ENCODE data around the gene ZRANB2. TPM values are rescaled to one million over a fixed set of nuclear protein-coding genes. Genes with fewer than 3 reads are reported as not detected.

ZRANB2 gene
- total and polyA plus RNA-seq, 9 of the 15 experiments (the other 6 are each of a cell fraction or from before 2014, with no cell fraction given), result 80.8 to 264 (median 157) TPM

DNA sequence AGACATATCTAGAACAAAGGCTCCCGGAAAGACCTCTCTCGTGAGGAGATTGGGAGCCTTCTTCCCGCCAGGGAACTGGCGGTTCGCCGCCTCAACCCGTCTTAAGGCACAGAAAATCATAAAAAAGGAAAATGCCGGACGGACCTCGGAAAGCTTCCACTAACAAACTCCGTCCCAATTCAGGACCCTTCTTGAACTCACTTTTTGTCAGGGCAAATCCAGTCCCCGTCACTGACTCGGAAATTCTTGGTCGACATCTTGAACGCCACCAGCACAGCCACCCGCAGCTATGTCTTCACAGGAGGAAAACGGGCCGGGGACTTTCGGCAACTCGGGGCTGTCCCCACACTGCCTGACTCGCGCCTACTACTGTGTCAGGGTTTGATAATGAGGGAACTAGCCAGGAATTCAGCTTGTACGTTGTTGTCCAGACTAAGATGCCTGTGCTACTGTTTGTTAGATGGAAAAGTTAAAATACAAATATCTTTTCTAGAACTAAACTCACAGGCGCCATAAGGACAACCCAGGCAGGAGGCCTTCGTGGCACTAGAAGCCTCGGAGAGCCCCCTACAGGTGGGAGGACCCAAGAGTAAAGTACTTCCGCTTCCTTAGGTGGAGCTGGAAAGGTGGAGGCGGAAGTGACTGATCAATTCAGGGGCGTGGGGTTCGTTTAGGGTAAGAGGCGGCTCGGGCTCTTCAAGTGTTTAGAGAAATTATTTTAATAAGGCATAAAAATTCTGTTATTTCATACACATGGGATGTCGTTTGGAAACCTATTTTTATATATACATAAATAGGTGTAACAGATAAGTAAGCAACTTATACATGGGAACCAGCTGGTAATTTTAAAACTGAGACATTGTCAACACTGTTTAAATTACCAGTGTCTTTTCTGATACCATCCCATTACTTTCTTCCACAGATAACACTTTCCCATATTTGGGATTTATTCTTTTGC lies at the start of gene ZRANB2 (continued):
- TF ChIP-seq, protein P1, sequence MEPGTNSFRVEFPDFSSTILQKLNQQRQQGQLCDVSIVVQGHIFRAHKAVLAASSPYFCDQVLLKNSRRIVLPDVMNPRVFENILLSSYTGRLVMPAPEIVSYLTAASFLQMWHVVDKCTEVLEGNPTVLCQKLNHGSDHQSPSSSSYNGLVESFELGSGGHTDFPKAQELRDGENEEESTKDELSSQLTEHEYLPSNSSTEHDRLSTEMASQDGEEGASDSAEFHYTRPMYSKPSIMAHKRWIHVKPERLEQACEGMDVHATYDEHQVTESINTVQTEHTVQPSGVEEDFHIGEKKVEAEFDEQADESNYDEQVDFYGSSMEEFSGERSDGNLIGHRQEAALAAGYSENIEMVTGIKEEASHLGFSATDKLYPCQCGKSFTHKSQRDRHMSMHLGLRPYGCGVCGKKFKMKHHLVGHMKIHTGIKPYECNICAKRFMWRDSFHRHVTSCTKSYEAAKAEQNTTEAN (CRISPR knock-in tag; IDR thresholded peaks at IDR 0.05), result 0 out of 2 replicates have a peak, but pooled peaks have one; percentile 21
- TF ChIP-seq ZNF217 (CRISPR knock-in tag; IDR thresholded peaks at IDR 0.05) (no peak), MBD2 (IDR thresholded peaks at IDR 0.05; ENCODE audit: borderline replicate concordance, low read depth) (peak; percentile 31; the same call in 1 of the 2 replicates), ETV5 (CRISPR knock-in tag; IDR thresholded peaks at IDR 0.05; ENCODE audit: low read depth) (peak; percentile 73), CSDE1 (IDR thresholded peaks at IDR 0.05) (peak in 1 of 2 experiments; percentile 64; a peak in 2 of 4 replicates), NR4A1 (CRISPR knock-in tag; IDR thresholded peaks at IDR 0.05) (no peak), NR4A1 (tag; IDR thresholded peaks at IDR 0.05) (no peak), GATAD2A (IDR thresholded peaks at IDR 0.05) (no peak), CC2D1A (IDR thresholded peaks at IDR 0.05) (peak; percentile 93), DIDO1 (tag; IDR thresholded peaks at IDR 0.05; ENCODE audit: low read depth) (peak; percentile 69; the same call in 1 of the 2 replicates), STAT5A (IDR thresholded peaks at IDR 0.05; ENCODE audit: borderline replicate concordance, low read length) (no peak; the same call in 1 of the 2 replicates), POLR2AphosphoS2 (IDR thresholded peaks at IDR 0.05; ENCODE audit: low read length) (peak; percentile 81; the same call in 1 of the 2 replicates), RFX7 (CRISPR knock-in tag; IDR thresholded peaks at IDR 0.05) (no peak)
- TF ChIP-seq, protein P2, sequence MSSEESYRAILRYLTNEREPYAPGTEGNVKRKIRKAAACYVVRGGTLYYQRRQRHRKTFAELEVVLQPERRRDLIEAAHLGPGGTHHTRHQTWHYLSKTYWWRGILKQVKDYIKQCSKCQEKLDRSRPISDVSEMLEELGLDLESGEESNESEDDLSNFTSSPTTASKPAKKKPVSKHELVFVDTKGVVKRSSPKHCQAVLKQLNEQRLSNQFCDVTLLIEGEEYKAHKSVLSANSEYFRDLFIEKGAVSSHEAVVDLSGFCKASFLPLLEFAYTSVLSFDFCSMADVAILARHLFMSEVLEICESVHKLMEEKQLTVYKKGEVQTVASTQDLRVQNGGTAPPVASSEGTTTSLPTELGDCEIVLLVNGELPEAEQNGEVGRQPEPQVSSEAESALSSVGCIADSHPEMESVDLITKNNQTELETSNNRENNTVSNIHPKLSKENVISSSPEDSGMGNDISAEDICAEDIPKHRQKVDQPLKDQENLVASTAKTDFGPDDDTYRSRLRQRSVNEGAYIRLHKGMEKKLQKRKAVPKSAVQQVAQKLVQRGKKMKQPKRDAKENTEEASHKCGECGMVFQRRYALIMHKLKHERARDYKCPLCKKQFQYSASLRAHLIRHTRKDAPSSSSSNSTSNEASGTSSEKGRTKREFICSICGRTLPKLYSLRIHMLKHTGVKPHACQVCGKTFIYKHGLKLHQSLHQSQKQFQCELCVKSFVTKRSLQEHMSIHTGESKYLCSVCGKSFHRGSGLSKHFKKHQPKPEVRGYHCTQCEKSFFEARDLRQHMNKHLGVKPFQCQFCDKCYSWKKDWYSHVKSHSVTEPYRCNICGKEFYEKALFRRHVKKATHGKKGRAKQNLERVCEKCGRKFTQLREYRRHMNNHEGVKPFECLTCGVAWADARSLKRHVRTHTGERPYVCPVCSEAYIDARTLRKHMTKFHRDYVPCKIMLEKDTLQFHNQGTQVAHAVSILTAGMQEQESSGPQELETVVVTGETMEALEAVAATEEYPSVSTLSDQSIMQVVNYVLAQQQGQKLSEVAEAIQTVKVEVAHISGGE (CRISPR knock-in tag; IDR thresholded peaks at IDR 0.05), result peak in 1 of 3 experiments; percentile 72; a peak in 1 of 6 replicates
- TF ChIP-seq, protein P3, sequence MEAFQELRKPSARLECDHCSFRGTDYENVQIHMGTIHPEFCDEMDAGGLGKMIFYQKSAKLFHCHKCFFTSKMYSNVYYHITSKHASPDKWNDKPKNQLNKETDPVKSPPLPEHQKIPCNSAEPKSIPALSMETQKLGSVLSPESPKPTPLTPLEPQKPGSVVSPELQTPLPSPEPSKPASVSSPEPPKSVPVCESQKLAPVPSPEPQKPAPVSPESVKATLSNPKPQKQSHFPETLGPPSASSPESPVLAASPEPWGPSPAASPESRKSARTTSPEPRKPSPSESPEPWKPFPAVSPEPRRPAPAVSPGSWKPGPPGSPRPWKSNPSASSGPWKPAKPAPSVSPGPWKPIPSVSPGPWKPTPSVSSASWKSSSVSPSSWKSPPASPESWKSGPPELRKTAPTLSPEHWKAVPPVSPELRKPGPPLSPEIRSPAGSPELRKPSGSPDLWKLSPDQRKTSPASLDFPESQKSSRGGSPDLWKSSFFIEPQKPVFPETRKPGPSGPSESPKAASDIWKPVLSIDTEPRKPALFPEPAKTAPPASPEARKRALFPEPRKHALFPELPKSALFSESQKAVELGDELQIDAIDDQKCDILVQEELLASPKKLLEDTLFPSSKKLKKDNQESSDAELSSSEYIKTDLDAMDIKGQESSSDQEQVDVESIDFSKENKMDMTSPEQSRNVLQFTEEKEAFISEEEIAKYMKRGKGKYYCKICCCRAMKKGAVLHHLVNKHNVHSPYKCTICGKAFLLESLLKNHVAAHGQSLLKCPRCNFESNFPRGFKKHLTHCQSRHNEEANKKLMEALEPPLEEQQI (IDR thresholded peaks at IDR 0.05), result peak; percentile 97
- TF ChIP-seq, protein P4, sequence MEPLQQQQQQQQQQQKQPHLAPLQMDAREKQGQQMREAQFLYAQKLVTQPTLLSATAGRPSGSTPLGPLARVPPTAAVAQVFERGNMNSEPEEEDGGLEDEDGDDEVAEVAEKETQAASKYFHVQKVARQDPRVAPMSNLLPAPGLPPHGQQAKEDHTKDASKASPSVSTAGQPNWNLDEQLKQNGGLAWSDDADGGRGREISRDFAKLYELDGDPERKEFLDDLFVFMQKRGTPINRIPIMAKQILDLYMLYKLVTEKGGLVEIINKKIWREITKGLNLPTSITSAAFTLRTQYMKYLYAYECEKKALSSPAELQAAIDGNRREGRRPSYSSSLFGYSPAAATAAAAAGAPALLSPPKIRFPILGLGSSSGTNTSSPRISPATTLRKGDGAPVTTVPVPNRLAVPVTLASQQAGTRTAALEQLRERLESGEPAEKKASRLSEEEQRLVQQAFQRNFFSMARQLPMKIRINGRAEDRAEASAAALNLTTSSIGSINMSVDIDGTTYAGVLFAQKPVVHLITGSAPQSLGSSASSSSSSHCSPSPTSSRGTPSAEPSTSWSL (CRISPR knock-in tag; IDR thresholded peaks at IDR 0.05; ENCODE audit: borderline replicate concordance), result no peak
- TF ChIP-seq, protein P5, sequence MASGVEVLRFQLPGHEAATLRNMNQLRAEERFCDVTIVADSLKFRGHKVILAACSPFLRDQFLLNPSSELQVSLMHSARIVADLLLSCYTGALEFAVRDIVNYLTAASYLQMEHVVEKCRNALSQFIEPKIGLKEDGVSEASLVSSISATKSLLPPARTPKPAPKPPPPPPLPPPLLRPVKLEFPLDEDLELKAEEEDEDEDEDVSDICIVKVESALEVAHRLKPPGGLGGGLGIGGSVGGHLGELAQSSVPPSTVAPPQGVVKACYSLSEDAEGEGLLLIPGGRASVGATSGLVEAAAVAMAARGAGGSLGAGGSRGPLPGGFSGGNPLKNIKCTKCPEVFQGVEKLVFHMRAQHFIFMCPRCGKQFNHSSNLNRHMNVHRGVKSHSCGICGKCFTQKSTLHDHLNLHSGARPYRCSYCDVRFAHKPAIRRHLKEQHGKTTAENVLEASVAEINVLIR (CRISPR knock-in tag; IDR thresholded peaks at IDR 0.05), result no peak

Data from K562 (cell line).